SK-N-SH (cell line): ENCODE data around the gene SLC25A47.
"Not testable (repeated sequence)": the region's sequence is repeated elsewhere in the genome, so short reads cannot be mapped to it uniquely, and the experiment has no call there.

ENCODE experiments used
- CTCF ChIP-seq: fragments of 200-600 bp; sonication (generic); IDR thresholded peaks from 2 replicates; pipeline ENCODE4 v1.6.1; 2017; ENCODE audit warnings: antibody characterized with exemption, mild to moderate bottlenecking, moderate library complexity
- FOXM1 ChIP-seq: IDR thresholded peaks from 2 replicates; pipeline ENCODE4 v1.4.0; 2012; ENCODE audit warnings: low read depth, mild to moderate bottlenecking
- RAD21 ChIP-seq: IDR thresholded peaks from 2 replicates; pipeline ENCODE4 v1.6.1; 2012; ENCODE audit warnings: mild to moderate bottlenecking, low read length
- TAF1 ChIP-seq: IDR thresholded peaks from 2 replicates; pipeline ENCODE4 v1.6.1; 2012; ENCODE audit warnings: low read depth, mild to moderate bottlenecking, low read length, moderate library complexity, borderline replicate concordance

DNA sequence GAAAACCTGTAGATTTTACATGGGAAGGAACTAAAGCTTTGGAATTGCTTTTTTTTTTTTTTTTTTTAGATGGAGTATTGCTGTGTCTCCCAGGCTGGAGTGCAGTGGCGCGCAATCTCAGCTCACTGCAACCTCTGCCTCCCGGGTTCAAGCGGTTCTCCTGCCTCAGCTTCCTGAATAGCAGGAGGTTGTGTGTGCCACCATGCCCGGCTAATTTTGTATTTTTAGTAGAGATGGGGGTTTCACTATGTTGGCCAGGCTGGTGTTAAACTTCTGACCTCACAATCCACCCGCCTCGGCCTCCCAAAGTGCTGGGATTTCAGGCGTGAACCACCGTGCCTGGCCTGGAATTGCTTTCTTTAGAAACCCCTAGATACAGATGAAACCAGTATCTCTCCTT, 39.7 kb upstream of the SLC25A47 start:
- TF ChIP-seq RAD21, CTCF, FOXM1, TAF1: not testable (repeated sequence)
